ENCODE measurements around the gene LRCH1. TPM values are rescaled to one million over a fixed set of nuclear protein-coding genes. Genes with fewer than 3 reads are reported as not detected.

LRCH1 gene
- total RNA-seq, 1 experiment from 2014 or later = 10.5 TPM

DNA sequence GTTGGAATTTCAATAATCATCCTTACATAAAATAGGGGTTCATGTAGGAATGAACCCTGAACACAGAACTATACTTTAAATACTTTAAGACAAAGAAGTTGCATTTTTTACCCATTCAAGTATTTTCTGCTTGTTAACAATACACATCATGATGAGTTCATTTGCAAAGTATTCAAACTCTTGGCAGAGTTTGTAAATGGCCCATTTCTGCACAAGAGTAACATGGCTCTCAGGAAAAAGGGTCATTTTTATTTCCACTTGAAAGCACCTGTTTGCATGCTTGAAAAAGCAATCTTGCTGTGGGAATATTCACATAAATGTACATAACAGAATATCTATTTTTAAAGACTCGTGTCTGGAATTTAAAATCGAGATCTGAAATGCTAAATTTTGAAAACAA, 225.9 kb downstream of the LRCH1 start:
- Histone ChIP-seq H3K79me2 (ENCODE audit: low read depth) (no peaks in the 10 kb centered on the region), H3K27me3 (ENCODE audit: insufficient read depth, low read depth) (no peaks in the 10 kb centered on the region), H3K36me3 (ENCODE audit: low read depth) (peaks cover 17% of the 10 kb centered on the region; the same call in 1 of the 2 replicates), H4K20me1 (ENCODE audit: insufficient read depth) (no peaks in the 10 kb centered on the region), H3K4me2 (no peak overlapping the region), H3F3A (ENCODE audit: insufficient read depth, low read depth) (no peaks in the 10 kb centered on the region), H3K4me1 (replicated peaks; ENCODE audit: insufficient read depth) (no peaks in the 10 kb centered on the region), H3K27ac (no peak overlapping the region), H3K9me3 (ENCODE audit: insufficient read depth, low read depth) (no peaks in the 10 kb centered on the region), H3K4me3 (no peak overlapping the region), H2AFZ (no peak overlapping the region), H3K9me2 (ENCODE audit: insufficient read depth) (no peaks in the 10 kb centered on the region)
- ChIA-PET CTCF (no interaction called here), POLR2A (ENCODE audit: unreplicated experiment) (no interaction called here)
- TF ChIP-seq, protein P1, sequence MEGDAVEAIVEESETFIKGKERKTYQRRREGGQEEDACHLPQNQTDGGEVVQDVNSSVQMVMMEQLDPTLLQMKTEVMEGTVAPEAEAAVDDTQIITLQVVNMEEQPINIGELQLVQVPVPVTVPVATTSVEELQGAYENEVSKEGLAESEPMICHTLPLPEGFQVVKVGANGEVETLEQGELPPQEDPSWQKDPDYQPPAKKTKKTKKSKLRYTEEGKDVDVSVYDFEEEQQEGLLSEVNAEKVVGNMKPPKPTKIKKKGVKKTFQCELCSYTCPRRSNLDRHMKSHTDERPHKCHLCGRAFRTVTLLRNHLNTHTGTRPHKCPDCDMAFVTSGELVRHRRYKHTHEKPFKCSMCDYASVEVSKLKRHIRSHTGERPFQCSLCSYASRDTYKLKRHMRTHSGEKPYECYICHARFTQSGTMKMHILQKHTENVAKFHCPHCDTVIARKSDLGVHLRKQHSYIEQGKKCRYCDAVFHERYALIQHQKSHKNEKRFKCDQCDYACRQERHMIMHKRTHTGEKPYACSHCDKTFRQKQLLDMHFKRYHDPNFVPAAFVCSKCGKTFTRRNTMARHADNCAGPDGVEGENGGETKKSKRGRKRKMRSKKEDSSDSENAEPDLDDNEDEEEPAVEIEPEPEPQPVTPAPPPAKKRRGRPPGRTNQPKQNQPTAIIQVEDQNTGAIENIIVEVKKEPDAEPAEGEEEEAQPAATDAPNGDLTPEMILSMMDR (conservative IDR thresholded peaks at IDR 0.05) = no peak
- TF ChIP-seq EZH2 (IDR thresholded peaks at IDR 0.05; ENCODE audit: low read depth) = no peak
- intact Hi-C loops (cut with micrococcal nuclease; ENCODE audit: unreplicated experiment) = no loop called here
- no TSS peak for BruUV-seq (replicated peaks)
- DNase-seq = no peak

DNA sequence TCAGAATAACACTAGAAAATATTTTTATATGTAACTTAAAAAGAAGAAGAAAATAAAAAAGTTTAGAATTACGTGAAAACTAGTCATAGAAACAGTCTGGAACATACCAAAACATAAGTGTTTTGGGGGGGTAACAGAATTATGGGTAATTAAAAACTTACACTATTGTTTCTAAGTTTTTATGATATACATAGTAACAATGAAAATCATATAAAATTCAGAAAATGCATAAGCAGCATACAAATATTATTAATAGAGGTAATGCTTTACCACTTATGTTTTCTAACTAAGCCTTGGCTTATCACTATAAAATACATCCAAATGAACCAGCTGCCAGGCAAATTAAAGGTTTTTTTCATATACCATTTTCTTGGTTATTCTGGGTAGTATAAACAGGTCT, 229.1 kb downstream of the LRCH1 start:
- no peak for TF ChIP-seq EZH2 (IDR thresholded peaks at IDR 0.05; ENCODE audit: low read depth)
- TF ChIP-seq, protein P1 (conservative IDR thresholded peaks at IDR 0.05) = no peak
- intact Hi-C loops (cut with micrococcal nuclease; ENCODE audit: unreplicated experiment) = no loop called here
- Histone ChIP-seq H3K27ac (no peak overlapping the region), H3K4me3 (no peak overlapping the region), H3K4me2 (no peak overlapping the region), H3K4me1 (replicated peaks; ENCODE audit: insufficient read depth) (no peaks in the 10 kb centered on the region), H3K27me3 (ENCODE audit: insufficient read depth, low read depth) (no peaks in the 10 kb centered on the region), H4K20me1 (ENCODE audit: insufficient read depth) (no peaks in the 10 kb centered on the region), H2AFZ (no peak overlapping the region), H3K79me2 (ENCODE audit: low read depth) (no peaks in the 10 kb centered on the region), H3K36me3 (ENCODE audit: low read depth) (peaks cover 25% of the 10 kb centered on the region; the same call in 1 of the 2 replicates), H3K9me3 (ENCODE audit: insufficient read depth, low read depth) (no peaks in the 10 kb centered on the region), H3F3A (ENCODE audit: insufficient read depth, low read depth) (no peaks in the 10 kb centered on the region), H3K9me2 (ENCODE audit: insufficient read depth) (no peaks in the 10 kb centered on the region)
- ChIA-PET CTCF (no interaction called here), POLR2A (ENCODE audit: unreplicated experiment) (no interaction called here)
- no TSS peak for BruUV-seq (replicated peaks)
- DNase-seq = no peak

DNA sequence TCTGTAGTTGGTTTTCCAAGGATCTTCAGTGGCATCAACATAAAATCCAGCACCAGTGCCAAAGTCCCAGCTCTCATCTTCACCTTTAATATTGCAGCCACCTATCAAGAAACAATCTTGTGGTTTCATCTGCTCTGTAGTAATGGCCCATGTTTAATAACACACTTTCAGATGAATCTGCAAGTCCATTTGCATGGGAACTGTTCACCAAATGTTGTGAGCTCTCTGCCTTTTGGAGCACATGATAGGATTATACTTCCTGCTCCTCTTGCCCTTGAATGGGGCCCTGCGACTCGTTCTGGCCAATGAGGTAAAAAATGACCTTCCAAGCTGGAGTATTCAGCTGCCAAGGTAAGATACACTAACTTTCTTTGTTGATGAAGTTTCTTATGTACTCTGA, 229.7 kb downstream of the LRCH1 start:
- Histone ChIP-seq H3F3A (ENCODE audit: insufficient read depth, low read depth) (no peaks in the 10 kb centered on the region), H3K27me3 (ENCODE audit: insufficient read depth, low read depth) (no peaks in the 10 kb centered on the region), H2AFZ (no peak overlapping the region), H3K9me3 (ENCODE audit: insufficient read depth, low read depth) (no peaks in the 10 kb centered on the region), H3K36me3 (ENCODE audit: low read depth) (peaks cover 25% of the 10 kb centered on the region; the same call in 1 of the 2 replicates), H3K27ac (no peak overlapping the region), H3K79me2 (ENCODE audit: low read depth) (no peaks in the 10 kb centered on the region), H3K4me3 (no peak overlapping the region), H3K4me2 (no peak overlapping the region), H3K4me1 (replicated peaks; ENCODE audit: insufficient read depth) (no peaks in the 10 kb centered on the region), H4K20me1 (ENCODE audit: insufficient read depth) (no peaks in the 10 kb centered on the region), H3K9me2 (ENCODE audit: insufficient read depth) (no peaks in the 10 kb centered on the region)
- TF ChIP-seq EZH2 (IDR thresholded peaks at IDR 0.05; ENCODE audit: low read depth) = no peak
- TF ChIP-seq, protein P1 (conservative IDR thresholded peaks at IDR 0.05) = no peak
- no TSS peak for BruUV-seq (replicated peaks)
- no peak for DNase-seq
- intact Hi-C loops (cut with micrococcal nuclease; ENCODE audit: unreplicated experiment) = no loop called here
- POLR2A ChIA-PET (ENCODE audit: unreplicated experiment) = no interaction called here
- CTCF ChIA-PET = no interaction called here

Data from PC-9 (cell line).